Hepatocyte (in vitro differentiated cells): ENCODE data around the gene KLK1. TPM values are rescaled to one million over a fixed set of nuclear protein-coding genes. Genes with fewer than 3 reads are reported as not detected.
"Not testable (repeated sequence)": the region's sequence is repeated elsewhere in the genome, so short reads cannot be mapped to it uniquely, and the experiment has no call there.

ENCODE experiments used
- DNase-seq: peaks from one replicate; pipeline ENCODE4 v3.0.0-alpha.2; 2016; ENCODE audit warnings: low spot score
- H2AFZ ChIP-seq: fragments of 200-600 bp; sonication (generic); 2 replicates; pipeline ENCODE4 v1.6.0; 2016; ENCODE audit warnings: antibody characterized with exemption, mild to moderate bottlenecking
- H3K27ac ChIP-seq: fragments of 200-600 bp; sonication (generic); 2 replicates; pipeline ENCODE4 v1.5.1; 2016; ENCODE audit warnings: mild to moderate bottlenecking
- H3K27me3 ChIP-seq: fragments of 200-600 bp; sonication (generic); 2 replicates; pipeline ENCODE4 v1.6.1; 2016
- H3K36me3 ChIP-seq: fragments of 200-600 bp; sonication (generic); replicated peaks from 2 replicates; pipeline ENCODE4 v1.5.1; 2016; ENCODE audit warnings: low read depth; ENCODE audit not compliant: insufficient read depth
- H3K4me1 ChIP-seq: fragments of 200-600 bp; sonication (generic); 2 replicates; pipeline ENCODE4 v1.5.1; 2016; ENCODE audit warnings: mild to moderate bottlenecking, moderate library complexity; ENCODE audit not compliant: insufficient read depth
- H3K4me2 ChIP-seq: fragments of 200-600 bp; sonication (generic); 2 replicates; pipeline ENCODE4 v1.6.0; 2016
- H3K4me3 ChIP-seq: fragments of 200-600 bp; sonication (generic); 2 replicates; pipeline ENCODE4 v1.5.1; 2016; ENCODE audit warnings: mild to moderate bottlenecking
- H3K79me2 ChIP-seq: fragments of 200-600 bp; sonication (generic); 2 replicates; pipeline ENCODE4 v1.6.0; 2017; ENCODE audit warnings: mild to moderate bottlenecking
- H3K9me2 ChIP-seq: fragments of 200-600 bp; sonication (generic); replicated peaks from 2 replicates; pipeline ENCODE4 v1.6.0; 2017; ENCODE audit warnings: mild to moderate bottlenecking; ENCODE audit not compliant: insufficient read depth
- H3K9me3 ChIP-seq: fragments of 200-600 bp; sonication (generic); 2 replicates; pipeline ENCODE4 v1.5.1; 2016; ENCODE audit warnings: low read depth, mild to moderate bottlenecking
- H4K20me1 ChIP-seq: fragments of 200-600 bp; sonication (generic); 2 replicates; pipeline ENCODE4 v1.6.0; 2016; ENCODE audit warnings: mild to moderate bottlenecking; ENCODE audit not compliant: insufficient read depth, poor library complexity, severe bottlenecking
- EZH2 ChIP-seq: fragments of 200-600 bp; sonication (generic); IDR thresholded peaks from 2 replicates; pipeline ENCODE4 v1.6.1; 2016; ENCODE audit warnings: antibody characterized with exemption, mild to moderate bottlenecking, borderline replicate concordance
- EZH2phosphoT487 ChIP-seq: fragments of 200-600 bp; sonication (generic); IDR thresholded peaks from one replicate; pipeline ENCODE4 v1.6.1; 2018; ENCODE audit warnings: antibody characterized with exemption, mild to moderate bottlenecking, low read depth, moderate library complexity; ENCODE audit not compliant: unreplicated experiment, severe bottlenecking
- WGBS: methylation state at CpG from one replicate; pipeline ENCODE4 v1.1.6; 2016; ENCODE audit warnings: low lambda C conversion rate; ENCODE audit errors: missing lambda C conversion rate; 5-methylcytosine and 5-hydroxymethylcytosine counted together
- polyA plus RNA-seq: library from polyadenylated mRNA; unstranded; fragments of >200 nt; fragmentation: Nextera tagmentation; extraction: Ambion mirVana; gene quantifications from 2 replicates; pipeline ENCODE4 v1.2.1, GENCODE V29; 2016
- total RNA-seq: library from RNA; depleted of rRNA; stranded (reverse); fragments of >200 nt; gene quantifications from 2 replicates; pipeline ENCODE4 v1.2.3, GENCODE V29; 2014
- TF ChIP-seq, protein P1 (sequence below): fragments of 200-600 bp; sonication (generic); IDR thresholded peaks from 2 replicates; pipeline ENCODE4 v1.5.1; 2016; ENCODE audit warnings: antibody characterized with exemption, mild to moderate bottlenecking; ENCODE audit not compliant: poor library complexity

The KLK1 gene
- total and polyA plus RNA-seq, 2 experiments from 2014 or later: 2.7 to 6.6 TPM

DNA sequence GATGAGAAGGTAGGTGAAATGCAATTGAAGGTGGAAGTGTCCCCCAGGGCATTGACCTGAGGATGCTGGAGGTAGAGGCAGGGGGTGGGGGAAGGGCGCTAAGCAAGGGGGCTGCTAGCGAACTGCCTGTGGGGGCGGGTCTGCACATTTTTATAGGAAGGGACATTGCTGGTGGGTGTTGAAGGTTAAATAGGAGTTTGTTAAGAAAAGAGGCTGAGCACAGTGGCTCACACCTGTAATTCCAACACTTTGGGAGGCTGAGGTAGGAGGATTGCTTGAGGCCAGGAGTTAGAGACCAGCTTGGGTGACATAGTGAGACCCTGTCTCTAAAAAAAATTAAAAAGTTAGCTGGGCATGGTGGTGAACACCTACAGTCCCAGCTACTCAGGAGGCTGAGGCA lies 38.9 kb downstream of the KLK1 start:
- no peaks in the 10 kb centered on the region for H3K79me2 ChIP-seq
- no peak for TF ChIP-seq EZH2
- TF ChIP-seq EZH2phosphoT487: no peak
- TF ChIP-seq, protein P1, sequence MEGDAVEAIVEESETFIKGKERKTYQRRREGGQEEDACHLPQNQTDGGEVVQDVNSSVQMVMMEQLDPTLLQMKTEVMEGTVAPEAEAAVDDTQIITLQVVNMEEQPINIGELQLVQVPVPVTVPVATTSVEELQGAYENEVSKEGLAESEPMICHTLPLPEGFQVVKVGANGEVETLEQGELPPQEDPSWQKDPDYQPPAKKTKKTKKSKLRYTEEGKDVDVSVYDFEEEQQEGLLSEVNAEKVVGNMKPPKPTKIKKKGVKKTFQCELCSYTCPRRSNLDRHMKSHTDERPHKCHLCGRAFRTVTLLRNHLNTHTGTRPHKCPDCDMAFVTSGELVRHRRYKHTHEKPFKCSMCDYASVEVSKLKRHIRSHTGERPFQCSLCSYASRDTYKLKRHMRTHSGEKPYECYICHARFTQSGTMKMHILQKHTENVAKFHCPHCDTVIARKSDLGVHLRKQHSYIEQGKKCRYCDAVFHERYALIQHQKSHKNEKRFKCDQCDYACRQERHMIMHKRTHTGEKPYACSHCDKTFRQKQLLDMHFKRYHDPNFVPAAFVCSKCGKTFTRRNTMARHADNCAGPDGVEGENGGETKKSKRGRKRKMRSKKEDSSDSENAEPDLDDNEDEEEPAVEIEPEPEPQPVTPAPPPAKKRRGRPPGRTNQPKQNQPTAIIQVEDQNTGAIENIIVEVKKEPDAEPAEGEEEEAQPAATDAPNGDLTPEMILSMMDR: no peak
- no peak overlapping the region for H3K4me2 ChIP-seq
- peaks cover 22% of the 10 kb centered on the region for H3K27me3 ChIP-seq
- DNase-seq: no peak
- H3K27ac ChIP-seq: no peak overlapping the region
- H3K9me3 ChIP-seq: no peaks in the 10 kb centered on the region
- H3K9me2 ChIP-seq: no peaks in the 10 kb centered on the region
- H4K20me1 ChIP-seq: no peaks in the 10 kb centered on the region
- no peaks in the 10 kb centered on the region for H3K4me1 ChIP-seq
- H2AFZ ChIP-seq: no peak overlapping the region
- no peak overlapping the region for H3K4me3 ChIP-seq
- 94% methylated on average over 3 of the region's 3 CpGs for WGBS
- H3K36me3 ChIP-seq: no peaks in the 10 kb centered on the region

DNA sequence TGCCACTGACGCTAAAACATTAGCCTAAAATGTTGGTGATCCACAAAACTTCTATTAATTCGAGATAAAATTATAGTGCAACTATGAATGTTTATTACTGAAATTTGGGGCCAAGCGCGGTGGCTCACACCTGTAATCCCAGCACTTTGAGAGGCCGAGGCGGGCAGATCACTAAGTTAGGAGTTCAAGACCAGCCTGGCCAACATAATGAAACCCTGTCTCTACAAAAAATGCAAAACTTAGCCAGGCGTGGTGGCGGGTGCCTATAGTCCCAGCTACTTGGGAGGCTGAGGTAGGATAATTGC lies 39.8 kb downstream of the KLK1 start:
- 44% methylated on average over 8 of the region's 8 CpGs for WGBS

DNA sequence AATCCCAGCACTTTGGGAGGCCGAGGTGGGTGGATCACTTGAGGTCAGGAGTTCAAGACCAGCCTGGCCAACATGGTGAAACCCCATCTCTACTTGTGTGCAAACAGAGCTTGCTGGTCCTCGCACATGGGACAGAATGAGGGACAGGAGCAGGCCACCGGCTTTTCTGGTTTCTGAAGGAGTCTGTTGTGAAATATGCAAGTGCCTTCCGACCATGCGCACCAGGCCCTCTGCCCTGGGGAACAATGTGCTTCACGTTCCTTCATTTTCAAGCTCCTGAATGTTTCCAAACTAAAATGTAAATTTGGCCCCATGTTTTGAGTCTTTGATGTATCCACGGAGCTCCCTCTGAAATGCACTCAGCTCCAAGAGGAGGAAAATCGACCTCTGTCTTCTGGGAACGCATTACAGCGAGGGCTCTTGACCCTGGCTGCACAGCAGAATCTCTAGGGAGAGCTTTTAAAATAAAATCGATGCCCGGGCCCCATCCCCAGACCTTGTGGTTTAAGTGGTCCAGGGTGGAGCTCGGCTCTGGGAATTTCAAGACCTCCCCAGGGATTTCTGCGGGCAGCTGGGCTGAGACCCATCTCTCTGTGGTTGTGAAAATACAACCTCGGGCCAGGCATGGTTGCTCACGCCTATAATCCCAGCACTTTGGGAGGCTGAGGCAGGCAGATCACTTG lies 42.7 kb downstream of the KLK1 start:
- Histone ChIP-seq H3K4me2 (no peak overlapping the region), H4K20me1 (no peaks in the 10 kb centered on the region), H2AFZ (no peak overlapping the region), H3K36me3 (no peaks in the 10 kb centered on the region), H3K9me3 (no peaks in the 10 kb centered on the region), H3K79me2 (no peaks in the 10 kb centered on the region), H3K4me3 (no peak overlapping the region), H3K27me3 (peaks cover 50% of the 10 kb centered on the region), H3K9me2 (no peaks in the 10 kb centered on the region), H3K27ac (no peak overlapping the region), H3K4me1 (no peaks in the 10 kb centered on the region)
- DNase-seq: no peak
- TF ChIP-seq, protein P1: no peak
- TF ChIP-seq EZH2: no peak
- 67% methylated on average over 16 of the region's 16 CpGs for WGBS

More for the DNA sequence above, 39.8 kb downstream of the KLK1 start:
- H3K27me3 ChIP-seq: peaks cover 31% of the 10 kb centered on the region
- H3K4me3 ChIP-seq, H3K27ac ChIP-seq, H4K20me1 ChIP-seq, H3K79me2 ChIP-seq, DNase-seq, H3K4me2 ChIP-seq, H3K9me3 ChIP-seq, H3K36me3 ChIP-seq, H3K4me1 ChIP-seq, H2AFZ ChIP-seq, H3K9me2 ChIP-seq: not testable (repeated sequence)

DNA sequence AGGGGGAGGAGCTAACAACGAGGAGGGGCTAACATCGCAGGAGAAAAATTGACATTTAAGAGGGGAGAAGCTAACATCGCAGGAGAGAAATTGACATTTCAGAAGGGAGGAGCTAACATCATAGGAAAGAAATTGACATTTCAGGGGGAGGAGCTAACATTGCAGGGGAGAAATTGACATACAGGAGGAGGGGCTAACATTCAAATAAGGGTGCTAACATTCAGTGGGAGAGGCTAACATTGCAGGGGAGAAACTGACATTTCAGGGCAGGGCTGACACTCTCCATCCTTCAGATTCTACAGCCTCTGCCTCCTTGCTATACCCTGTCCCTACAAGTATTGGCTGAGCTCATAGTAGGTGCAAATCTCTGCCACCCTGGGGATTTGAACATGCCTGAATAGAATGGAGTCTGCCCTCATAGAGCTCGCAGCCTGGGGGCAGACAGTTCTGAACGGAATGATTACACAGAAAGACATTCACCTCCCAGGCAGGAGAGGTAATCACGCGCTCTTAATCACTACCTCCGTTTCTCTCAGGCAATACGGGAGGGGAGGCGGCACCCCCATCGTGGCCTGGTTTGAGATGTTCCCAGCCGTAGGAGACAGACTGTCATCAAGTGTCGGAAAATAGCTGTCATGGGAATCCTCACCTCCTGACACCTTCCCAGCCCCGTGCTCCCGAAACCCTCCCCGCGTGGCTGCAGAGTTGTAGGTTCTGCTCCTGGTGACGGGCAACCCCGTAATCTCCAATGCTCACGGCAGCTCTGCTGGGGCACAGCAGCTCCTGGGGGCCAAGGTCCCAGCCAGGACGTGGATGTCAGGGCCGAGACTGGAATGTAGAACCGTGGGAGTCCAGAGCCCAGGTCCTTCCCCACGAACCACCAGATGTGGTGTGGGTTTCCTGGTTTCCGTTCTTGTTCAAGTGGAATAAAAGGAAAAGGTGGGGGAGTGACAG lies 43.8 kb downstream of the KLK1 start:
- no peaks in the 10 kb centered on the region for H3K4me1 ChIP-seq
- no peak overlapping the region for H3K27ac ChIP-seq

More for the DNA sequence above, 43.8 kb downstream of the KLK1 start:
- Histone ChIP-seq H3K4me2 (no peak overlapping the region), H3K36me3 (no peaks in the 10 kb centered on the region), H3K79me2 (no peaks in the 10 kb centered on the region), H2AFZ (no peak overlapping the region), H3K9me2 (no peaks in the 10 kb centered on the region), H3K4me3 (no peak overlapping the region), H3K9me3 (no peaks in the 10 kb centered on the region), H3K27me3 (peaks cover 55% of the 10 kb centered on the region), H4K20me1 (no peaks in the 10 kb centered on the region)
- 51% methylated on average over 23 of the region's 25 CpGs for WGBS
- DNase-seq: no peak
- TF ChIP-seq EZH2 (no peak), EZH2phosphoT487 (no peak)
- TF ChIP-seq, protein P1: no peak
